ENCODE data around the gene PTCD2. TPM values are rescaled to one million over a fixed set of nuclear protein-coding genes. Genes with fewer than 3 reads are reported as not detected.

The PTCD2 gene
- total RNA-seq, 1 donor from 2014 or later, result 9.4 TPM

DNA sequence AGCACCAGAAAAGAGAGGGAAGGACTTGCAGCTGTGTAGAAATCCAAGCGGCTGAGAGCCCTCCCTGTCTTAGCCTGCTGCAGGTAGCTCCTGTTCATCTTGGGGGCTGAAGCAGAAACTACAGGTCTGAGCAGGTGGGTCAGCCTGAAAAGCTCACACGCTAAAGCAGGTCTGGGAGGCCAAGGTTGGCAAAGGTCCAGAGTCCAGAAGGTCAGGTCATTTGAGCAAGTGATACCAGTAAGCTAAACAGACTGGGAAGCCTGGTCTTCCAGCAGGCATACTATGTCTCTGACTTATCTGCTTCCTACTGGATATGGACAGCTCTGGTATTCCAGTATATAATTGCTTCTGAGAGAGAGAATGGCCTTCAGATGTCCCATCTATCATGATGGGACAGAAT, 26.2 kb downstream of the PTCD2 start:
- TF ChIP-seq, protein P1, sequence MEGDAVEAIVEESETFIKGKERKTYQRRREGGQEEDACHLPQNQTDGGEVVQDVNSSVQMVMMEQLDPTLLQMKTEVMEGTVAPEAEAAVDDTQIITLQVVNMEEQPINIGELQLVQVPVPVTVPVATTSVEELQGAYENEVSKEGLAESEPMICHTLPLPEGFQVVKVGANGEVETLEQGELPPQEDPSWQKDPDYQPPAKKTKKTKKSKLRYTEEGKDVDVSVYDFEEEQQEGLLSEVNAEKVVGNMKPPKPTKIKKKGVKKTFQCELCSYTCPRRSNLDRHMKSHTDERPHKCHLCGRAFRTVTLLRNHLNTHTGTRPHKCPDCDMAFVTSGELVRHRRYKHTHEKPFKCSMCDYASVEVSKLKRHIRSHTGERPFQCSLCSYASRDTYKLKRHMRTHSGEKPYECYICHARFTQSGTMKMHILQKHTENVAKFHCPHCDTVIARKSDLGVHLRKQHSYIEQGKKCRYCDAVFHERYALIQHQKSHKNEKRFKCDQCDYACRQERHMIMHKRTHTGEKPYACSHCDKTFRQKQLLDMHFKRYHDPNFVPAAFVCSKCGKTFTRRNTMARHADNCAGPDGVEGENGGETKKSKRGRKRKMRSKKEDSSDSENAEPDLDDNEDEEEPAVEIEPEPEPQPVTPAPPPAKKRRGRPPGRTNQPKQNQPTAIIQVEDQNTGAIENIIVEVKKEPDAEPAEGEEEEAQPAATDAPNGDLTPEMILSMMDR (IDR thresholded peaks at IDR 0.05), result no peak
- Mint-ChIP-seq H3K27ac (ENCODE audit: unreplicated experiment) (no peak overlapping the region), H3K9me3 (ENCODE audit: unreplicated experiment) (no peaks in the 10 kb centered on the region), H3K27me3 (ENCODE audit: unreplicated experiment) (no peaks in the 10 kb centered on the region), H3K4me1 (ENCODE audit: unreplicated experiment) (peaks cover 20% of the 10 kb centered on the region), H3K36me3 (ENCODE audit: unreplicated experiment) (peaks cover 29% of the 10 kb centered on the region), H3K4me3 (ENCODE audit: unreplicated experiment) (no peak overlapping the region)
- no peak for DNase-seq (ENCODE audit: extremely low spot score, unreplicated experiment)

DNA sequence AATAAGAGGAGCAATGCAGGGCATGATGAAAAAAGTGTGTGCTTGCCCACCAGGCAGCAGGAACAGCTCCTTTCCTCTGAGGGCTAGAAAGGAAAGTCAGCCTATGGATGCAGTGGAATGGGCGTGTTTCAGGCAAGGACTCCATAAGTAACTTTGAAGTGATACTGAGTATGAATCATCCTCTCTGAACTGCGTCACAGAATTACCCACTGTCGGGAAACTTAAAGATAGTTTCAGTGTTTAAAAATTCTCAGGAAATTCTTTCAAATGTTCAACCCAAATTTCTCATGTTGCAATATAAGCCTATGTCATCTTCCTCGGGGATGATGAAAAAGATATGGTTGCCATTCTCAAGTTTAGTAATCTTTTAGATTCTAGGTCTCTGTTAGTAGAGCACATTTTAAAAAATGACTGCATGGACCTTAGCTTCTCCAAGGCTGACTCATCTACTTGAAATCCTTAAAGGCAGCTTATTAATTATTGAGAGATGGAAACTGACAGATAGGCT, 27.7 kb downstream of the PTCD2 start:
- no peaks in the 10 kb centered on the region for H3K9me3 Mint-ChIP-seq (ENCODE audit: unreplicated experiment)
- no peaks in the 10 kb centered on the region for H3K27me3 Mint-ChIP-seq (ENCODE audit: unreplicated experiment)
- TF ChIP-seq, protein P1 (IDR thresholded peaks at IDR 0.05), result no peak
- peaks cover 25% of the 10 kb centered on the region for H3K36me3 Mint-ChIP-seq (ENCODE audit: unreplicated experiment)
- H3K4me3 Mint-ChIP-seq (ENCODE audit: unreplicated experiment), result no peak overlapping the region
- peaks cover 26% of the 10 kb centered on the region for H3K4me1 Mint-ChIP-seq (ENCODE audit: unreplicated experiment)
- peak overlapping the region; percentile 82 for H3K27ac Mint-ChIP-seq (ENCODE audit: unreplicated experiment)
- no peak for DNase-seq (ENCODE audit: extremely low spot score, unreplicated experiment)

DNA sequence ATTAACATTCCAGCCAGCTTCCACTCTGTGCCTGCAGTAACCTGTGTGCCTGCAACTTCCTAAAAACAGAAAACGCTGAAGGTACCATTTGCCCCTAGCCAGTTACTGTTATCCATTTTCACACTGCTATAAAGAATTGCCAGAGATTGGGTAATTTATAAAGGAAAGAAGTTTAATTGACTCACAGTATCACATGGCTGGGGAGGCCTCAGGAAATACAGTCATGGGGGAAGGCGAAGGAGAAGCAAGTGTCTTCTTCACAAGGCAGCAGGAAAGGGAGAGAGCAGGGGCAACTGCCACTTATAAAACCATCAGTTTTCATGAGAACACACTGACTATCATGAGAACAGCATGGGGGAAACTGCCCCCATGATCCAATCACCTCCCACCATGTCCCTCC, 31.2 kb downstream of the PTCD2 start:
- TF ChIP-seq, protein P1 (IDR thresholded peaks at IDR 0.05), result no peak
- H3K4me1 Mint-ChIP-seq (ENCODE audit: unreplicated experiment), result peaks cover 41% of the 10 kb centered on the region
- H3K36me3 Mint-ChIP-seq (ENCODE audit: unreplicated experiment), result peaks cover 8% of the 10 kb centered on the region
- H3K9me3 Mint-ChIP-seq (ENCODE audit: unreplicated experiment), result no peaks in the 10 kb centered on the region
- no peak for DNase-seq (ENCODE audit: extremely low spot score, unreplicated experiment)
- no peaks in the 10 kb centered on the region for H3K27me3 Mint-ChIP-seq (ENCODE audit: unreplicated experiment)
- H3K27ac Mint-ChIP-seq (ENCODE audit: unreplicated experiment), result no peak overlapping the region
- H3K4me3 Mint-ChIP-seq (ENCODE audit: unreplicated experiment), result no peak overlapping the region

DNA sequence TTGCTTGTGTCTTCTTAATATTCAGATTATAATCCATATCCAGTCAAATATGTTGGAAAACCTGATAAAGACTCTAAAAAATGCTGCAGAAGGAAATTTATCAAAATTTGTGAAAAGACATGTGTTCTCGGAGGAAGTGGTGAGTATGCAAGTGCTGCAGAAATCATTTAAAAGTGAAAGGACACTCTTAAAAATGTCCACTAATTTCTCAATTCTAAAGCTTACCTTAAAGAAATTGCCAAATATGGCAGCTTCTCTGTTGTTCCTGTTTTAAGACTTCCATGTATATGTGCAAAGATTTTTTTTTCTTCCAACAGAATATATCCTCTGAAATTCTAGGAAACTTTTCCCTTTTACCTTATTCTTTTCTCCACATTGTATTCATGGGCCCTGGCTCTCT, 32.4 kb downstream of the PTCD2 start:
- Mint-ChIP-seq H3K27ac (ENCODE audit: unreplicated experiment) (peak overlapping the region; percentile 45), H3K4me1 (ENCODE audit: unreplicated experiment) (peaks cover 33% of the 10 kb centered on the region), H3K27me3 (ENCODE audit: unreplicated experiment) (no peaks in the 10 kb centered on the region), H3K36me3 (ENCODE audit: unreplicated experiment) (peaks cover 5% of the 10 kb centered on the region), H3K9me3 (ENCODE audit: unreplicated experiment) (no peaks in the 10 kb centered on the region), H3K4me3 (ENCODE audit: unreplicated experiment) (no peak overlapping the region)
- DNase-seq (ENCODE audit: extremely low spot score, unreplicated experiment), result no peak
- TF ChIP-seq, protein P1 (IDR thresholded peaks at IDR 0.05), result no peak

DNA sequence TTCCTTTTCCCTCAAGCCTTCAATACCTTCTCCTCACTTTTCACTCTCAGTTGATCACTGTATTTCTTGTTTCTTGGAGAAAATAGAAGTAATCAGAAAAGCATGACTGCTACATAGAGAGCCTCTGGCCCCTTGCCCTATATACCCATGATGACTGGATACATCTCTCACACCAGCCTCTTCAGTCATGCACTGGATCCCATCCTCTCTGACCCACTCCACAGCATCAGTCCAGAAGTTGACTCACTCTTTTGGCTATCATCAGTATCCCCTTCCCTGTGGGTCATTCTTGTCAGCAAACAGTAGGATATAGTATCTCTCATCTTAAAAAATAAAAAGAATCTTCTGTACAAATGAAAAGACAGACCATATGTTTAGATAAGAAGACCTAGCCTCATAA, 32.9 kb downstream of the PTCD2 start:
- Mint-ChIP-seq H3K36me3 (ENCODE audit: unreplicated experiment) (peaks cover 6% of the 10 kb centered on the region), H3K27ac (ENCODE audit: unreplicated experiment) (peak overlapping the region; percentile 45), H3K4me3 (ENCODE audit: unreplicated experiment) (no peak overlapping the region), H3K27me3 (ENCODE audit: unreplicated experiment) (no peaks in the 10 kb centered on the region), H3K4me1 (ENCODE audit: unreplicated experiment) (peaks cover 29% of the 10 kb centered on the region), H3K9me3 (ENCODE audit: unreplicated experiment) (no peaks in the 10 kb centered on the region)
- TF ChIP-seq, protein P1 (IDR thresholded peaks at IDR 0.05), result no peak
- DNase-seq (ENCODE audit: extremely low spot score, unreplicated experiment), result no peak

Measured in osteocyte (in vitro differentiated cells).